Posterior cingulate gyrus (tissue), 11 donors: Measurements from ENCODE around the gene CHMP4B.

Experiments used
- DNase-seq, 10 donors: peaks; one replicate each; pipeline versions ENCODE4 v3.0.0 to v3.0.0-alpha.2; 2020 to 2021; ENCODE audit warnings: mixed read lengths in 3 of 10
- intact Hi-C: fragments of 100-400 bp; cut with DNase I; formaldehyde crosslinking; loops from one replicate; pipeline ENCODE4 v1.15.1; 2023

Gene CHMP4B, protein sequence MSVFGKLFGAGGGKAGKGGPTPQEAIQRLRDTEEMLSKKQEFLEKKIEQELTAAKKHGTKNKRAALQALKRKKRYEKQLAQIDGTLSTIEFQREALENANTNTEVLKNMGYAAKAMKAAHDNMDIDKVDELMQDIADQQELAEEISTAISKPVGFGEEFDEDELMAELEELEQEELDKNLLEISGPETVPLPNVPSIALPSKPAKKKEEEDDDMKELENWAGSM

DNA sequence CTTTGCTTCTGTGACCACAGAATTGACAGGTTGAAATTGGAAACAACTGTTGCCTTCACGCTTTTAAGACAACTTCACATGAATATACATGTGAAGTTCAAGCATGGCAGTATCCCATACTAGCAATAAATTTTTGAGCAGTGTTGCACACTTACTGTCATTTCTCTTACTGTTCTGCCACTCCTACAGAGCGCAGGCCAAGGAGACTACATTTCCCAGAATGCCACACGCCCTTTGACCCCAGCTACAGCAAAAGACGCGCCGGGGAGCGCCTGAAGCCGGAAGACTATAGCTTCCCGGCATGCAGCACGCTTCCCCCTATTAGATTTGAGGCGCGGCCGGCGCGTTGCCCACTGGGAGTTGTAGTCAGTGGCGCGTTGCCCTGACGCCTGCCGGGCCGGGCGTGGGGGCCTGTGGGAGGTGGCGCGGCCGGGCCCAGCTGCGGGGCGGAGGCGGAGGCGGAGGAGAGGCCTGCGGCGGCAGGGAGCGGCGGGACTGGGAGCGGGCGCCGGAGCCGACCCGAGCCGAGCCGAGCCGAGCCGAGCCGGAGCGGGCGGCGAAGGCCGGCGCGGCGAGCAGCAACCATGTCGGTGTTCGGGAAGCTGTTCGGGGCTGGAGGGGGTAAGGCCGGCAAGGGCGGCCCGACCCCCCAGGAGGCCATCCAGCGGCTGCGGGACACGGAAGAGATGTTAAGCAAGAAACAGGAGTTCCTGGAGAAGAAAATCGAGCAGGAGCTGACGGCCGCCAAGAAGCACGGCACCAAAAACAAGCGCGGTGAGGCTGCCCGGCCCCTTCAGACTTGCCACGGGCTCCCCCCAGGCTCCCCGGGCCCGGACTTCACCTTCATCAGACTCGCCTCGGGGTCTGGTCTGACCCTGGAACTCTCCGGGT, at the start of gene CHMP4B:
TSS of gene CHMP4B (plus strand) at position 464 of the 891 bp plus-strand sequence. CDS start at position 585, 121 bp downstream.
- intact Hi-C loops = loop anchor here (2.0 to 10.0 kb wide), 2 partner anchors 76 to 302 kb away; partner anchors contain the start of genes EIF2S2 and ZNF341

DNA sequence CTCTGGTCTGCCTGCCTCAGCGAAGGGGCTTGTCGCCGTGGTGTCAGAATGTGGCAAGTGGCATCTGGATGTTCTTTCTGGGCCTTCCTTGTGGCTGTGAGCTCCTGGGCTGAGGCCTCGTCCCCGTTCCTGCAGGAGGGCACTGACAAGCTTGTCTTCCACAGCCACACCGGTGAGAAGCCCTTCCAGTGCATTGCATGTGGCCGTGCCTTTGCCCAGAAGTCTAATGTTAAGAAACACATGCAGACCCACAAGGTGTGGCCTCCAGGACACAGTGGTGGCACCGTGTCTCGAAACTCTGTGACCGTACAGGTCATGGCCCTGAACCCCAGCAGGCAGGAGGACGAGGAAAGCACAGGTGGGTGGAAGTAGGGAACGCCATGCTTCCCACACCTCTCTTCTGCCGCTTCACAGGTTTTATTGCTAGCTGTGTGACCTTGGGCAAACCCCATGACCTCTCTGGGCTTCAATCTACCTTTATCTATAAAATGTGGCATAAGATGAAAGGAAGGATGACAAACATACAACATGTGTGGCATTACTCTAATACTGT, 49.4 kb upstream of the CHMP4B start:
- intact Hi-C loops = no loop called here
- DNase-seq = peak in 2 of 10 donors; percentile 65 to 70

More for the DNA sequence above, at the start of gene CHMP4B:
- DNase-seq = peak; percentile 98 to 100 (median 99)

DNA sequence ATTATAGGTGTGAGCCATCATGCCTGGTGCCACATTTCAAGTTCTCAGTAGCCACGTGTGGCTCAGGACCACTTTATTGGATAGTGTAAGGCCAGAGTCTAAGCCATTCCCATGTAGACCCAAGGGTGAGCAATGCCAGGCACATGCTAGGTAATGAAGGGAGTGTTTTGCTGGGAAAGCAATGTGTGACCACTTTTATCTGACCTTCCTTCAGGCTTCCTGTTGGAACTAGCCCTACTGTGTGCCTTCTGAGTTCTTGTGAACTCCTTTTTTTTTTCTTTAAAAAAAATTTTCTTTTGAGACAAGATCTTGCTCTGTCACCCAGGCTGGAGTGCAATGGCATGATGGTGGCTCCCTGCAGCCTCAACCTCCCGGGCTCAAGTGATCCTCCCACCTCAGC, 46.0 kb upstream of the CHMP4B start:
- intact Hi-C loops = no loop called here
- DNase-seq = peak in 2 of 10 donors; percentile 35

- intact Hi-C loops = no loop called here
- peak in 2 of 10 donors; percentile 5 to 9 for DNase-seq
These were observed 45.6 kb upstream of the CHMP4B start for GRCh38 chr20:33765592-33765991.

GRCh38 chr20:33766686-33767085, 44.5 kb upstream of the CHMP4B start:
- DNase-seq = peak in 1 of 10 donors; percentile 62
- intact Hi-C loops = no loop called here

DNA sequence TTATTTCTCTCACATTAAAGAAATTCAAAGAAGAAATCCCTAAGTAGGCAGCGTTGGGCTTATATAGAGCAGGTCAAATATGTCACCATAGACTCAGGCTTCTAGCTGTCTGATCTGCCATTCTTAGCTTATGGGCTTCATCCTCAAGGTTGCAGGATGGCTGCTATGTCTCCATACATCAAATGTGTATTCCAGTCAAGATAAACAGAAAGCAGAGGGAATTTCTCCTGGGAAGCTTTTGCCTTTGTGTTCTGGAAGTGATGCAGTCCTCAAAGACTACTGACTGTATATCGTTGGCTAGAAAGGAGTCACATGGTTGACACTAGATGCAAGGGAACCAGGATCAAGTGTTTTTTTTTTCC, 43.4 kb upstream of the CHMP4B start:
- intact Hi-C loops = no loop called here
- no peak for DNase-seq

- no peak for DNase-seq
- intact Hi-C loops = no loop called here
These were observed 42.1 kb upstream of the CHMP4B start for GRCh38 chr20:33769043-33769442.

- DNase-seq = peak in 1 of 10 donors; percentile 34
- intact Hi-C loops = no loop called here
These were observed 41.1 kb upstream of the CHMP4B start for GRCh38 chr20:33770005-33770404.

- no peak for DNase-seq
- intact Hi-C loops = no loop called here
These were observed 39.2 kb upstream of the CHMP4B start for GRCh38 chr20:33771938-33772337.

DNA sequence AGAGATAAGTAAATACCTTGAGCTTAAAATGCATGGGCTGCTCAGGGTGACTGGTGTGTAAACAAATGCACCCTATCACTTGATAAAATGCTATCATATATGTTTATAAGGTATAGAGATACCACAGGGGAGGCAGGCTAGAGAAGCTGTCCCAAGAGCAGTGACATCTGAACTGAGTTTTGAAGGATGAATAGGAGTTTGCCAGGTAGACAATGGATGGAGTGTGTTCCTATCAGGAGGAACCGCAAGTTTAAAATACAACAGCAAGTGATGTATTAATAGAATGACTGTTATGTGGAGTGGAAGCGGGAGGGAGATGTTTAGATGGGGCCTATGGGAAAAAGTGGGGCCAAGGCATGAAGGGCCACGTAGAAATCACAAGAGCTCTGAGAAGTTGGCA, 38.7 kb upstream of the CHMP4B start:
- intact Hi-C loops = no loop called here
- no peak for DNase-seq

- intact Hi-C loops = no loop called here
- DNase-seq = peak in 1 of 10 donors; percentile 11
These were observed 37.6 kb upstream of the CHMP4B start for GRCh38 chr20:33773412-33774089.

- intact Hi-C loops = no loop called here
- peak in 1 of 10 donors; percentile 17 for DNase-seq
These were observed 33.3 kb upstream of the CHMP4B start for GRCh38 chr20:33777816-33778215.

GRCh38 chr20:33781133-33781532, 30.0 kb upstream of the CHMP4B start:
- intact Hi-C loops = no loop called here

DNA sequence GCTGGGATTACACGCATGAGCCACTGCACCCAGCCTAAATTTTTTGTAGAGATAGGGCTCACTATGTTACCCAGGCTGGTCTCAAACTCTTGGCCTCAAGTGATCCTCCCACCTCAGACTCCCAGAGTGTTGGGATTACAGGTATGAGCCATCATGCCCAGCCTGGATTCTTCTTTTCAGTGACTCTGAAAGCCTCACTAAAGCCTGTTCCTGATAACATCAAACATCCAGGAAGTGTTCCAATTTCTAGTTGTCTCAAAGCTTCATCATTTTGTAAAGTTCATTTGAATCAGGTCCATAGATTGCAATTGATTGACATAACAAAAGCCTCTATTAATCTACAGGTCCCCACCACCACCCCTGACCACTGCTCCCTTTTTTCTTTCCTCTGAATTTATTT, 29.2 kb upstream of the CHMP4B start:
- DNase-seq = no peak
- intact Hi-C loops = no loop called here

More at GRCh38 chr20:33781133-33781532, 30.0 kb upstream of the CHMP4B start:
- DNase-seq = no peak

GRCh38 chr20:33783256-33783655, 27.9 kb upstream of the CHMP4B start:
- intact Hi-C loops = no loop called here
- peak in 1 of 10 donors; percentile 20 for DNase-seq

DNA sequence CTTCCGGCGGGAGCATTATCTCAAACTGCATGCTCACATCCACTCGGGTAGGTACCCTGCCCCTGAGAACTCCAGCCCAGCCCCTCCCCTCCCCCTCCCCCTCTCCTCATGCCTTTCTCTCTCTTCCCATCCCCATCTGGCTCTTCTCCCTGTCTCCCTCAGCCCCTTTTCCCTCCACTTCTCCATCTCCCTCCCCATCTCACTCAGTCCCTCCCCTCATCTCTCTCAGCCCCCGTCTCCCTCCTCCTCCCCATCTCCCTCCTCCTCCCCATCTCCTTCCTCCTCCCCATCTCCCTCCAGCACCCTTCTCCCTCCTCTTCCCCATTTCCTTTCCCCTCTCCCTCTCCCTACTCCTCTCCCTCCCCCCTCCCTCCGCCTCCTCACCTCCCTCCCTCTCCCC, 27.3 kb upstream of the CHMP4B start:
- intact Hi-C loops = no loop called here
- DNase-seq = no peak

GRCh38 chr20:33784225-33784624, 26.9 kb upstream of the CHMP4B start:
- intact Hi-C loops = no loop called here
- no peak for DNase-seq

- DNase-seq = no peak
- intact Hi-C loops = no loop called here
These were observed 25.6 kb upstream of the CHMP4B start for GRCh38 chr20:33785503-33785902.

GRCh38 chr20:33787253-33787891, 23.8 kb upstream of the CHMP4B start:
- no peak for DNase-seq
- intact Hi-C loops = no loop called here

DNA sequence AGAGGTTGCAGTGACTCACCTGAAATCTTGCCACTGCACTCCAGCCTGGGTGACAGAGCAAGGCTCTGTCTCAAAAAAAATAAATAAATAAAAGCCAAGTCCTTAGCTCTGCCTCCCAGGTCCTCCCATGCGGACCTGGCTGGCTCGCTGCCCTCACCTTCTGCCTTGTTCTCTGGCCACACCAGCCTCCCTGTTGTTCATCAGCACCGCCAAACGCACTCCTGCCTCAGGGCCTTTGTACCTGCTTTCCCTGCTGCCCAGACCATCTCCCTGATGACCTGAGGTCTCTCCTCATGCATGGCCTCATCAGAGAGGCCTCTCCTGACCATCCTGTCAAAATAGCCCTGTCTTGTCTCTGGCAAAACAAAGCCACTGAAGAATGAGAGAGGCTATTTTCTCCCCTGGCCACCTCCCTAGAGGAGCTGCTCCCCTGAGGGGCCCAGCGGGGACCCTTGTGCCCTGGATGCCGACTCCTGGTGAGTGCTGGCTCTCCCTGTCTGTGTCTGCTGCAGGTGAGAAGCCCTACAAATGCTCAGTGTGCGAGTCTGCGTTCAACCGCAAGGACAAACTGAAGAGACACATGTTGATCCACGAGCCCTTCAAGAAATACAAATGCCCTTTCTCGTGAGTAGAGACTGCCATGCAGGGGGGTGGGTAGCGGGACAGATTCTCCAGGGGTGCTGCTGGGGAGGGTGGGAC, 22.6 kb upstream of the CHMP4B start:
- DNase-seq = no peak
- intact Hi-C loops = no loop called here
